NCI-H345 treated with DMSO at 0.1 percent for 48 hours (cell line): ENCODE data around the gene NFKBIE.
"Not testable (repeated sequence)": the region's sequence is repeated elsewhere in the genome, so short reads cannot be mapped to it uniquely, and the experiment has no call there.

Experiments
- DNase-seq: peaks from one replicate; lab custom pipeline; 2025; ENCODE audit not compliant: unreplicated experiment; lab: John Stamatoyannopoulos, UW

Gene NFKBIE

GRCh38 chr6:44265007-44265721 is at the start of gene NFKBIE:
Gene NFKBIE (minus strand): TSS chr6:44265551. CDS start chr6:44265346, 205 bp downstream.
- peak; percentile 70 for DNase-seq

- not testable (repeated sequence) for DNase-seq
Observed at GRCh38 chr6:44314657-44315056, 49.3 kb upstream of the NFKBIE start.

- peak; percentile 80 for DNase-seq
Observed at GRCh38 chr6:44312901-44313788, 47.8 kb upstream of the NFKBIE start, which contains the start of gene AARS2. Gene AARS2 (minus strand): TSS chr6:44313347. CDS start chr6:44313323, 24 bp downstream.

- DNase-seq, result no peak
Observed at GRCh38 chr6:44311767-44312166, 46.4 kb upstream of the NFKBIE start.

GRCh38 chr6:44311304-44311703 is 46.0 kb upstream of the NFKBIE start:
- DNase-seq, result no peak

GRCh38 chr6:44310241-44310640 is 44.9 kb upstream of the NFKBIE start:
- no peak for DNase-seq

- DNase-seq, result no peak
Observed at GRCh38 chr6:44309631-44310030, 44.3 kb upstream of the NFKBIE start.

- no peak for DNase-seq
Observed at GRCh38 chr6:44309092-44309491, 43.7 kb upstream of the NFKBIE start.

GRCh38 chr6:44307217-44307616 is 41.9 kb upstream of the NFKBIE start:
- DNase-seq, result no peak

GRCh38 chr6:44306710-44307109 is 41.4 kb upstream of the NFKBIE start:
- no peak for DNase-seq

- no peak for DNase-seq
Observed at GRCh38 chr6:44305200-44305725, 39.9 kb upstream of the NFKBIE start.

- DNase-seq, result no peak
Observed at GRCh38 chr6:44304282-44305199, 39.2 kb upstream of the NFKBIE start.

GRCh38 chr6:44303842-44304241 is 38.5 kb upstream of the NFKBIE start:
- DNase-seq, result no peak

GRCh38 chr6:44302856-44303255 is 37.5 kb upstream of the NFKBIE start:
- DNase-seq, result no peak

GRCh38 chr6:44301782-44302564 is 36.6 kb upstream of the NFKBIE start:
- DNase-seq, result no peak

- no peak for DNase-seq
Observed at GRCh38 chr6:44301106-44301505, 35.8 kb upstream of the NFKBIE start.

- no peak for DNase-seq
Observed at GRCh38 chr6:44300292-44300823, 35.0 kb upstream of the NFKBIE start.

- DNase-seq, result no peak
Observed at GRCh38 chr6:44298864-44299263, 33.5 kb upstream of the NFKBIE start.

GRCh38 chr6:44298055-44298803 is 32.9 kb upstream of the NFKBIE start:
- DNase-seq, result no peak
